DND-41 (cell line): ENCODE results near the gene FIGNL1.

Experiments used
- CTCF ChIP-seq: IDR thresholded peaks from 2 replicates; pipeline ENCODE4 v1.5.1; 2012; ENCODE audit warnings: borderline replicate concordance, low read length, moderate library complexity, mild to moderate bottlenecking; ENCODE audit not compliant: poor library complexity, severe bottlenecking; ENCODE audit errors: extremely low read depth
- EZH2 ChIP-seq: IDR thresholded peaks from 3 replicates; pipeline ENCODE4 v1.6.1; 2012; ENCODE audit warnings: borderline replicate concordance, low read depth, mild to moderate bottlenecking, moderate library complexity, low read length, inconsistent platforms; ENCODE audit not compliant: severe bottlenecking

GRCh38 chr7:50486512-50486911 lies 36.4 kb upstream of the FIGNL1 start:
- TF ChIP-seq CTCF (no peak), EZH2 (no peak)
